Hematopoietic multipotent progenitor cell treated with erythropoietin and hydrocortisone succinate and interleukin-3 and kit ligand, for 15 days (in vitro differentiated cells): ENCODE results near the gene SKAP1.
"Not testable (repeated sequence)": the region's sequence is repeated elsewhere in the genome, so short reads cannot be mapped to it uniquely, and the experiment has no call there.

Source experiments
- DNase-seq: peaks from one replicate; pipeline ENCODE4 v3.0.0-alpha.2; 2015; ENCODE audit warnings: low spot score

The SKAP1 gene

DNA sequence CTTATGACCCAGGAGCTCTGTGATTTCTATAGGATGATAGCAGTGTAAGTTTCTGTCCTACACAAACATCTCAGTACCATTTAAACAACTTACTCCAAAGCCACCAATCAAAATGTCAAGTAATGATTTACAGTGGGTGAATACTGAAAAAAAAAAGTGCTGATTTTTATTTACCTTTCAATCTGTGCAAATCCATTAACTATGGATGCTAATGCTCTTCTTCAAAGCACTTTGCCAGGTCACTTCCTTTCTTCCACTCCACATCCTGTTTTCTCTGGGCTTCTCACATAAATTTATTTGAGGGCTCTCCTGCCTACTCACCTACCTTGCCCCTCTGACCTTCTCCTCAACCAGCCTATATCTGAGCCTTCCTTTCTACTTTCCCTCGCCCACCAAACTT lies 101.6 kb downstream of the SKAP1 start:
- DNase-seq: no peak

DNA sequence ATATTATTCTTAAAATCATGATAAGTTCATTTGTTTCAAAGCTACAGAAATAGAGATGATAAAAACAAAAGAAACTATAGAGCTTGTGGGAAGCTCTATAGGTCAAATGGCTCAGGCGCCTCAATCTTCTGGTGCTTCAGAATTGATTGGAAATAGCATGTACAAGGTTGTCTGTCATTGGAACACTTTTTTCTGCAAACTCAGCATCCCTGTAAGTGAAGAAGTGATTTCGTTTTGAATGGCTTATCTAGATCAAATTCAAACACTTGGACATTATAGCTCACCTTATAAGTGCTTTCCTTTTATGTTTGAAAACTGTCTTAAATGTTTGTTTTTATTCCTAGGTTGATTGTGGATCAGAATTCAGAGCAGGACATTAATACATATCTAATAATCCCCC lies 103.7 kb downstream of the SKAP1 start:
- DNase-seq: no peak

DNA sequence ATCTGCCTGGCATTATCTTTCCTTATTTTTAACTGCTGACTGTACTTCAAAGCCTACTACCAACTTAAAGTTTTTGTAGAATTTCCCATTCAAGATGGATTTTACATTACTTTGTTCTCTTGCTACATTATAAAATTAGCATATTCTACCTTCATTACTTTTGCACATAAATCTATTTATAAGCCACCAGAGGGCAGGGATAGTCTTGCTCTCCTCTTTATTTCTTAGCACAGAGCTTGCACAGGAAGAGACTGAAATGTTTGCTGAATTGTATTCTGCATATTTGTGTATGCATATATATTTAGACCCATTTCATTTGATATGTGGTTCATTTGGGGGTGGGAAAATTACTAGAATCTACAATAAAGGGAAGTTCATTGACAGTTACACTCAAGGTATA lies 108.0 kb downstream of the SKAP1 start:
- DNase-seq: no peak

DNA sequence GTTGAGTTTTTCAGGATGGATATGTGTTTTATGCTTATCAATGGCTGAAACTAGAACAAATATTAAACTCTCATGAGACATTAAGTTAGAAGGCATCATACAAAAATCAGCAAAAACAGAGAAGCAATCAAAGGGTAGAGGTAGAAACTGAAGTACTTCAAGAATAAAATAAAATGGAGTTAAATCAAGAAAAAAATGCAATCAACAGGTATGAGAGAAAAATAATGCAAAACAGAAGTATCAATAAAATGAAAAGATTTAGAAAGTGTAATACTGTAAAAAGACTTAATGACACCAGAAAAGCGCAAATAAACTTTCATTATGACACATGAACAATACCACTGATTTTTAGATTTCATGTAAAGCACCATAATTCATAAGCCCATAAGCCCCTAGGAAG lies 112.3 kb downstream of the SKAP1 start:
- no peak for DNase-seq

DNA sequence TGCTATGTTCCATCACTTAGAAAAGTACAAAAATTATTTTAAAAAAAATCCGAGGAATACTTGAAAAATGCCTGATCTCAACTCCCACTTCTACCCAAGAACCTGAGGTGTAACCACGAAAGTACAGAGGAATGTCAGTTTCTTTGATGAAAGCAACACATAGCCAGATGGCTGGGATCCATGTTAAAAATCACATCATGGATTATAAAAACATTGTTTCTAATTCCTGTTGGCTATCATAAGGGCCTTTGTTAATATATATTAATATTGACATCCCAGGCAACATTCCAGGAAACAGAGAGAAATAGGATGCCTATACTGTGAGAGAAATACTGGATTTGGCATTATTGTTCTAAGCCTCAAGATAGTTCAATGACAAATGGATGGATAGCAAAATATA lies 115.3 kb downstream of the SKAP1 start:
- DNase-seq: no peak

DNA sequence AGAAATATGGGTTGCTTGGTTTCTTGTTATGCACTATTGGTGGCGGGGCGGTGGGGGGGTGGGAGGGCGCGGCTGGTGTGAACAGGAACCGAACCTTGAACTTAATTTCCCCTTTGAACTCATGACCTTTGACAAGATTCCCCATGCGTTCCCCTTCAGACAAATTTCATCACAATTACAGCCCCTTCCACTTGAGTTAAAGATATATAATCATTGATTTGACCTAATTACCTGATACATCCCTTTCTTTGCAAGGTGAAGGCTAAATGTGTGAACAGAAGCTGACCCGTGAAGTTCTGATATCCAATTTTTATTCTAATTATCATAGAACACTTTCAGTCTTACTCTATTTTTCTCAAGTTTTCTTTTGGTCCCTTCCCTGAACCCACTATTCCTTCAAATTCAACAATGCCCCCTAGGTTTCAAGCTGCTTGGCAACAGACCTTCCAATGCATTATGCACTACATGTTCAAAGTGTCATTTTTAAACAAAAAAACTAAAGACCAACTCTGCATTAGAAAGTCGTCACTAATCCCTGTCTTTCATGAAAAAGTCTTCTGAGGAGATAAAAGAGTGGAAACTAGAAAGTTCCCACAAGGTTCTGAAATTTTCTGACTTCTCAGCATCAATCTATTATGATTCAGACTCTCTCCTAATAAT lies 116.8 kb downstream of the SKAP1 start:
- no peak for DNase-seq

DNA sequence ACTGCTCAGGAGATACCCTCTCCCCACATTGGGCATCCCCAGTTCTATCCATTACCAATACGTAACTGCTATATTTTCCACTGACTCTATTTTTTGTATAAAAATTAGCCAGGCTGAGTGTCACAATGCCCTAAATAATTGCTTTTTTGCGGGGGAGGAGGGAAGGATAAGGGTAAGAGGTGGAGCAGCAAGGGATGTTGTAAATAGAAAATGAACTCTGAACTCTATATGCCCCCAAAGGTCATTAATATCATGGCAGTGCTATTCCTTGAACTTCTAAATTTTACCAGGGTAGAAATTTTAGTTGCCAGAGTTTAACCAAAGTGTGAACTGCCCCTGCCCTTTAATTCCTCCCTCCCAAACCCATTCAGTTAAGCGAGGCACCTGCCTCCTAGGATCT lies 118.7 kb downstream of the SKAP1 start:
- no peak for DNase-seq

DNA sequence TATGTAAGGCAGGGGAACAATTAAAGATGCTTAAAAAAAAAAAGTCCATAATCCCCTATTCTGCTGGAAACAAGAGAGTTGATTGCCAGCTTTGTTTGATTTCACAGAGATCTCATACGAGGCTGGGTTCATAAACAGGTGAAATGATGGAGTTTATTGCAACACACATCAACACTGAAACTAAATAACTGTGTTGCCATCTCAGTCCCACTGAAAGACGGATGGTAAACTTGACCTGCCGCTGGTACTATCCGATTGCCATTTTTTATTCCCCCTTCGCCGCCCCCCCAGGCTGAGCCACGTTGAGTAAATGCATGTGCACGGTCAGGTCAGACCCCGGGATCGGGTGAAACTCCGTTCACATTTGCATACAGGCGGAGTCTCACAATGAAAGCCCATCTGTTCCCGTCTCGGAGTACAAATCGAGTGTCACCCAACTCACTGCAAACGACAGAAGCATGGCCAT lies 119.2 kb downstream of the SKAP1 start:
- DNase-seq: no peak

DNA sequence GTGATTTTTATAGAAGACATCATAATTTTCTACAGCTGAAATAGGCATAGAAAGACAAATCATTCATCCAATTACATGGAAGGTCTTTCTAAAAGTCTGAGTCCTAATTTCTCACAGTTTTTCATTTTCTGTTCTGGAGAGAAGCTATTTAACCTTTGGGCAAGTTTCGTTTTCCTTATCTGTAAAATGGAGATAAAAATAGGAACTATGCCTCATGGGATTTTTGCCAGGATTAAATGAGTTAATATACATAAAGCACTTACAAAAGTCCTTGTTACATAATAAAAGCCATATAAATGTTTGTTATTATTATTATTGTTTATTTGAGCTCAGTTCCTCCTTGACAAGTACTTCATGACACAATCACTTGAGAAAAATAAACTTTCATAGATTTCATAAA lies 121.4 kb downstream of the SKAP1 start:
- no peak for DNase-seq

DNA sequence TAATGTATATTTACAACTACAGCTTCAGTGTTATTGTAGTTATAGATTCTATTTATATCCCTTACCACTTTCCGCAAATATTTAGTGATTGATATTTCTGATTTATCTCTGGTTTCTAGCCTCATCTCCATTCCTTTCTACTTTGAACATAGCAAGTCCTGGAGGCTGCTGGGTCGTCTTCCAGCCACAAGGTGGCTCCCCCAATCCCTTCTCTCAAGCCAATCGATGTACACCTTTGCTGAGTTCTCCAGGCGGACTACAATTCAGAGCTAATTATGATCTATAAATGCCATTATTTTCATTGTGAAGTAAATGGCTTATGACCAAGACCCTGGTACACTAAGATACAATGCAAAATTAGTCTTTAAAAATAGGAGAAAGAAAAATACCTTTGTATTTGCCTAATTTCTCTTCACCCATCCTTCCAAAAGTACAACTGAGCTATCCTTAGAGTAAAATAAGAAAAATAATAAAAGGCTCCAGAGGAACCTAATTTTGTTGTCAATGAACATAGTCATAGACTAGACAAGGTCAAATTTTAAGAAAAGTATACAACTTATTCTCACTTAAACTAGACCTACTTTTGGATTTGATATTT lies 122.1 kb downstream of the SKAP1 start:
- peak; percentile 57 for DNase-seq

DNA sequence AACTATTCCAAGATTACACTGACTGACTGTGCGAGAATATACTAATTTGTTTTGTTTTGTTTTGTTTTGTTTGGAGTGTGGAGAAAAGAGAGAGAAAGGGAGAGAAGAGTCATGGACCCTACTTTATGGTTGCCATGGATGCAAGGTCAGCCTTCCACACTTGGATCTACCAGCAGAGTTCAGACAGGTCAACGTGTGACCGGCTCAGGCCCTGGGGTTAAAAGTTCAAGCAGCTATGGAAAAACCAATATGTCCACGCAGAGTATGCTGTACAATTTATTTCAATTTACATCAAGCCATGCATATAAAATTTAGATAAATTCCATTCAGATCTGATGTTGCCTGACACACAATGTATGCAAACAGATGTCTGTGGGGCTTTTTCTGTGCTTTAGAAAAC lies 122.8 kb downstream of the SKAP1 start:
- DNase-seq: no peak

DNA sequence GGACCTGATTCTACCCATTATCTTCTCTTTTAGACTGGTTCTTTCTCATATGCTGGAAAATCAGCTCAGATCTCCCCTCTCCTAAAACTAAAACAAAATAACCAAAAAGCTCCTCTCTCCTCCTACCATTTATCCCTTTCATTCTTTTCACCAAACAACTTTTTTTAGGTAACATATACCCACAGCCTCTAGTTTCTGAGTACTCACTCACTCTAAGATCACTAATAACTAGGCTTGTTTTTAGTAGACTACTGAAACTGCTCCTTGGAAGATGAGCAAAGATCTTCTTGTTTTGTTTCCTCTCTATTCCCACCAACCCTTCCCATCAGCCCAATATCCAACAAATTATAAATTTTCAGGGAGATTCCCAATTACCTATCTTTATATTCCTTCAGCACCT lies 129.0 kb downstream of the SKAP1 start:
- no peak for DNase-seq

DNA sequence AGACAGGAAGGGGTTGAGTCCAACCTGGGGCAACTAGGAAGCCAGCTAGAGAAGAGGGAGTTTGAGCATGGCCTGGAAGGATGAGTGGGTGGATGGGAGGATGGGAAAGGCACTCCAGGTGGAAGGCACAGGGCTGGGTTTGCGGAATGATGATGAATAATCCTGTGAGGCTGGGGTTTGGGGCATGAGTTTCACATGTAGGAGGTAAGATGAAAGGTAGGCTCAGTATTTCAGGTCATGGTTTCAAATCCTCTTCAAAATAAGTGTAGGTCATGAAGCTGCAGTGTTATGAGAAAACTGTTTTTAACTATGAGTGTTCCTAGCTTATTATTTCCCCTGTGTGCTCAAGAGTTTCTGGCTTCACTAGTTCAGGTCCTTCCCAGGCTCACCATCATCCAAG lies 130.3 kb downstream of the SKAP1 start:
- no peak for DNase-seq

DNA sequence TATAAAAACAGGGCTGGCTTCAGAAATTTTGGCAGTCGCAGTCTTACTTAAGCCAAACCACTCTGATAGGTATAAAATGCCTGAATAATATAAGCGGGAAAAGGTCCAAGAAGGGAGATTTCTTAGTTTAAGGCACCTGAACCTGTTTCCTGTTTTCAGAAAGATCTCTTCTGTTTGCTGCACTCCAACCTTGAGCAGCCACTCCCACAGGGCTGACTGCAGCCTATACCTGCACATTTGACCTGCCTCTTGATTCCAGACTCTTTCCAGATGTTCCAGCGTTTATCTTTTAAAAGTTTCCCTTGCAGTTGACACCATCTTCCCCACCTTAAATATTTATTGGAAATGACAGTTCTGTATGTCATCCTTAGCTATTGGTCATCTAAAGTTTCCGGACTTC lies 132.2 kb downstream of the SKAP1 start:
- DNase-seq: no peak

DNA sequence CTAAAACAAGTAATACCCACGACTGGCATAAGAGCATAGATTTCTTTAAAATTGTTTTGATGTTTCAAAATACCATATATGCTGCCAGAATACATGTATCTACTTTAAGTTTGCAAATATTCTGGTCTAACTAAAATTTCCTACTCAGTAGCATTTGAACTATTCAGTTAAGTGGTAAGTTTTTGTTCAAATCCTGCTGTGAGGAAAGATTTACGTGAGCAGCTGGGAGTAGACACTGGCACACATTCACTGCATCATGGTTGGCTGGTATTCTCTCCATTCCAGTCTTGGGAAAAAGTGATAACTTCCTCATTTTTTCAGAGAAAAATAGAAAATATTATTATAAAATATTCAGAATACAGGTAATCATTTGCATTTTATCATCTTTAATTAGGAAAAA lies 133.6 kb downstream of the SKAP1 start:
- no peak for DNase-seq

DNA sequence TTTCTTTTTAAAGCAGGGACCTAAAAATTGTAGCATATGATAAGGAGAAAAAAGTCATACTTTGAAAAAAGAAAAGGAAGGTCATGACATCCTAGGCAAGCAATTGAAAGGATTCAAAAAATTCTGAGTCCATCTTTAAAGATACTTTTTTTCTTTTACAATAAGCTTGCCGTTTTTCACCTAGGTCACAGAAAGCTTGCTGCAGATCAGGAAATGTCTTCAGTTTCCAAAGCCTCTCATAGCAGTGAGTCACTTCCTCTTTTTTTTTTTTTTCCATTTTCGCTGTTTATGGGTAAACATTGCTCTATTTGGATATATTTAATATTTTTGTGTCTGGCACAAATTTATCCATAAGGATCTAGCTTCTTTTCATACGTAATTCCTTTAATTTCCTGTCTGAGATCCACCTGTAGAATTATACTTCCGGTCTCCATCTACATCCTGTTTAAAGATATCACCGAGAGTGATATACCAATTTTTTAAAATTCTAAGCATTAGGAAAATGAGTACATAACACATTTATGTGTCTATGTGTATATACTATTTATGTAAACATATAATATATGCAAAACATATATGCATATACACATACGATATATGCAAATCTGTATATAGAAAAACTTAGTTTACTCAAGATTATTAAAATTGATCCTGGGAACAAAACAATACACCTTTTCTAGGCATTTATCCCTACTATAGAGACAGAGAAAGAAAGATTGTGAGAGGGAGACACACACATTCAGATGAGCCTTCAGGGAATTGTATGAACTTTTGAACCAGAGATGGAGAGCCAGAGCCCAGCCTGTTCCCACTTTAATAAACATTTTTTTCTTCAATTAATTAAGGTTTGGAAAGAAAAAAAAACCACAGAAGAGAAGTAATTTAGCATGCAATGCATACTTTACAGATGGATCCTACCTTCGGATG lies 134.4 kb downstream of the SKAP1 start:
- DNase-seq: no peak

DNA sequence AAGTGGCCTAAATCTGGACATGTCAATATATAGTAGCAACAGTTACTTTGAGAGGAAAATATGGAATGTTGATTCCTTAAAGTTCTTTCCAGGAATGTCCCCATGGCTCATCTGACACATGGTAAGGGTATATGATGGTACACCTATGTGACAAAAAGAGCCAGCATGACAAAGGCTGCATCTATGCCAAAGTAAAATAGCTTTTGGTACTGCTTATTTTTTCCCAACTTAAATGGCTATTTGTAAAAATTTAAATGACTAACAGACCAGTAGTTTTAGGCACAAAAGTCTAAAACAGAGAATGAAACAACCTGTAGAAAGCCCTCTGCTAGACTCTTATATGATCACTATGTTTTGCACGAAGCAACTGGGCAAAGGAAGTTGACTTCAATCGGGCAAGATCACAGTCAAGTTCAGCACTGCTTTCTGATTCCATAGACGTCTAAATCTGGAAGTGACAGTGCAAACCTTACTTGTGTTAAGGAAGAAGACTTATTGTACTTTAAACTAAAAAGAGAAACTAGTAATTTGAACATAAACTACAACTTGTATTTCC lies 135.1 kb downstream of the SKAP1 start:
- no peak for DNase-seq

DNA sequence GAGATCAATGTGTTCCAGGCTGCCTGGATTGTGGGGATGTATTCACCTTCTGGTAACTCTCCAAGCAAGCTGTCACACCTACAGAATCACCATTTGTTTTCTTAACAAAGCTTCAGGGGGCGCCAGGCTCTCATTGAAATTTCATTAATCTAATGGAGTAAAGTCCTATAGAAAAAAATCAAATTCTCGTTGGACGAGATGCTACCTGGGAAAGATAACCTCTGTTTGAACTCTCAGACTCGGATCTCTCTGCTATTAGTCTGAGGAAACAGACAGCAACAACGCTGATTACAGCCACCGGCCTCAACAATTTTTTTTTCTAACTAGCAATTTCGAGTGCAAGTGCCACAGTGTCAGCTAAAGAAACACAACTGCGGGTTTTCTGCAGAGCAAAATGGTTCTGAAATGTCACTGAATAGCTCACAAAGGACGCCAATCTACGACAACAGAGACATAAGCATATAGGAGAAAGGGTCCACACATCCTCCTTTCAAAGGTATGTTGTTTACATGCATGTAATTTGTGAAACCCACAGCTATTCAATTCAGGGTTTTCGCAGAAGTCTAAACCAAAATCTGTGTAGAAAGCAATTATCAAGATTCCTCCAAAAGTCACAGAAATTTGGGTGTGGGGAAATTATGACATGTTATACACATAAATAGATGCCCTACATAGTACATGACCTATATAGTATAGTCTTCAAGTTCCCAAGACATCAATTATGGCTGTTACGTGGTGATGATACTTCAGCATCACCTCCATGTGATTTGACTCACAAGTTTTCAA lies 135.8 kb downstream of the SKAP1 start:
- DNase-seq: no peak

DNA sequence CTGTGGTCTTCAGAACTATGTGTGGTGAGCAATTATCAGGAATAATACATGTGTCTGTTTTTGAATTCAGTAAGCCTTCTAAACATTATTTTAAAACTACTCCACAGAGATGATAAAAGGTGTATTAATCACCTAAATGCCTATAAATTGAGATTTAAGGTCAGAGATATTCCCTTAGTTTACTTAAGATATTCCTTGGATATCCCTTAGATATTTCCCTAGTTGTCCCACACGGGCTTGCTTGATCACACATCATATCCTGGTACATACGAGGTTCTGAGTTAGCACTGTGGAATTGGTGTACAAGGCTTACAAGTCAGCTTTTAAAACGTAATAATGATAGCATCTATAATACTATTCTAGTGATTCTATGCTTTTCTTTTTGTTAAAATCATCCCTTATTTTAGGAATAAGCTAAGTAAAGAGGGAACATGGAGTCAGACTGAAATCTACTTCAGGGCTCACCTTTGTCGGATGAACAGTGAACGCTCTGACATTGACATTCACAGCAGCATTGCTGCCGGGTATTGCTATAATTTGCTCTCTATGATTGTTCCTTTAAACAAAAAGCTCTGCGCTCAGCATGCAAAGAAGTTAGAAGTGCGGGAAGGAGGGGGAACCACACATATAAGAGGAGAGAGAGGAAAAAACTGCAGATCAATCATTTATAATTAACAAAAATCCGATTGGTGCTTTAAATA lies 136.5 kb downstream of the SKAP1 start:
- DNase-seq: no peak

DNA sequence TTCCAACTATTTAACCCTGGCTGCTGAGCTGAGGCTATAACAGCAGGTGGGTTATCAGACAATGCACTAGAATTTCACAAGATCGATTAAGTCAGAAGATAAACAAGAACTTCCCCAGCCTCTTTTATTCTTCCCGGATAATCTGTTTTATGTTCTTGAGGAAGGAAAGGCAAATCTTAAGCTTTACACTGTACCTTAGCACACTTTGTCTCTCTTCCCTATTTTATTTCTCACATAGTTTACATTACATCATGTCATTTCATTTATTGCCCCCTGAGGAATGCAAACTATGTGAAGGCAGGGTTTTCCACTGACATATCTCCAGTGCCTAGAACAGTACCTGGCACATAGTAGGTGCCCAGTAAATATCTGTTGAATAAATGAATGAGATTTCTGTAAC lies 139.6 kb downstream of the SKAP1 start:
- DNase-seq: no peak

DNA sequence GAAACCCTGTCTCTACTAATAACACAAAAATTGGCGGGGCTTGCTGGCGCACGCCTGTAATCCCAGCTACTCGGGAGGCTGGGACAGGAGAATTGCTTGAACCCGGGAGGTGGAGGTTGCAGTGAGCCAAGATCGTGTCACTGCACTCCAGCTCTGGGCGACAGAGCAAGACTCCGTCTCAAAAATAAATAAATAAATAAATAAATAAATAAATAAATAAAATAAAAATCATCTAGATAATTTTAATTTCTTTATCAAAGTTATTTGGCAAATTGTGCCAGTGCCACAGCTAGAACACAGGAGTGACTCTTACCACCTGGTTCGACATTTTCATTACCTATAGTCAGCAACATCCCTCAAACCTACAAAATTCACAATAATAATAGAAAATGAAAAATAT lies 143.1 kb downstream of the SKAP1 start:
- not testable (repeated sequence) for DNase-seq
